ENCODE measurements around the gene SLC11A1.

SLC11A1 gene

DNA sequence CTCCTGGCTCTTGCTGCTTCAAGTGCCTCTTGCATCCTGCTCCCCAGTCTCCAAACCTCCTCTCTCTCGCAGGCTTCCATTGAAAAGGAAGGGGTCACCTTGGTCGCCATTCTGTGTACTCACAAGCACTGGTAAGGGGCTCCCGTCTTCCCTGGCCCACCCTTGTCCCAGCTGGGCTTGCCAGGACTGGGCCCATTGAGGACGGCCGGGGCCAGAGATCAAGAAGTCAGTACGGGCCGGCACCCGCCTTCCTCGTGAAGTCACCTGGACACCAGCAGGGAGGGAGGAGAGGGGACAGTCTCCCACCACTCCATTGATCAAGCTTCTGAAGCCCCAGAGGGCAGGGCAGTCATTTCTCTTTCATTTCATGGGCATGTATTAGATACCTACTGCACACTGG lies 41.4 kb upstream of the SLC11A1 start:
- WGBS (ENCODE audit: extremely low coverage, insufficient coverage, insufficient read length) = no CpG with 5 or more reads among the region's 9 CpGs
- no peaks in the 10 kb centered on the region for H3K9me3 ChIP-seq (ENCODE audit: insufficient read depth, low read depth, low read length)

DNA sequence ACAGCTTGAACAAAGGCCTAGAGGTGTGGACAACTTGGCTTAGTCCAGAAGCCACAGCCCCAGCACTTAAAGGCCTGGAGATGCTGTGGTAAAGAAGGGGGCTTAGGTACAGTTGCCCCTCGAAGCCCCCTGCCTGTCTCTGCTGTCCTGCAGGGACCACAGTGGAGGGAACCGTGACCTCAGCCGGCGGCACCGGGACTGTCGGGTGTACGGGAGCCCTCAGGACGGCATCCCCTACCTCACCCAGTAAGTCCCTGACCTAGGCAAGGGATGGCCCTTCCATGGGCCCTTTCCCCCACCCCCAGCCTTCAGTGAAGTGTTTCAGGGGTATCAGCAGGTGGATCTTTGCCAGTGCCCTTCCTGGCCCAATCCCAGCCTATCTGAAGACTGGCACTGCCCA lies 40.7 kb upstream of the SLC11A1 start:
- no peak overlapping the region for H3K4ac ChIP-seq (ENCODE audit: low read depth, low read length)
- H3K9me3 ChIP-seq (ENCODE audit: insufficient read depth, low read depth, low read length) = no peaks in the 10 kb centered on the region
- no peak overlapping the region for H3K14ac ChIP-seq (ENCODE audit: low read length)
- no peaks in the 10 kb centered on the region for H3K79me1 ChIP-seq (ENCODE audit: low read length)
- no peaks in the 10 kb centered on the region for H3K79me2 ChIP-seq (ENCODE audit: control insufficient read depth, insufficient read depth, low read length, poor library complexity)
- no peak overlapping the region for H2BK5ac ChIP-seq (ENCODE audit: low read depth, low read length, poor library complexity)
- no peak overlapping the region for H3K18ac ChIP-seq (ENCODE audit: low read length)
- H2BK12ac ChIP-seq (ENCODE audit: low read length) = no peak overlapping the region
- H3K4me2 ChIP-seq (ENCODE audit: low read length) = no peak overlapping the region
- H3K27me3 ChIP-seq (ENCODE audit: insufficient read depth, low read length) = no peaks in the 10 kb centered on the region
- no peak overlapping the region for H3K27ac ChIP-seq (ENCODE audit: low read depth, low read length)
- H4K91ac ChIP-seq (ENCODE audit: low read depth, low read length) = no peak overlapping the region
- no peak overlapping the region for H2AK5ac ChIP-seq (ENCODE audit: low read length)
- peaks cover 7 to 9% of the 10 kb centered on the region in 2 experiments for H3K36me3 ChIP-seq (ENCODE audit: control insufficient read depth in 1 of 2, insufficient read depth in 2 of 2, low read length in 2 of 2)
- H3K9ac ChIP-seq (ENCODE audit: low read length) = no peak overlapping the region
- H3K4me1 ChIP-seq (ENCODE audit: control insufficient read depth in 1 of 2, insufficient read depth in 2 of 2, low read length in 2 of 2) = peaks cover 0 to 3% of the 10 kb centered on the region in 2 experiments
- no CpG with 5 or more reads among the region's 8 CpGs for WGBS (ENCODE audit: extremely low coverage, insufficient coverage, insufficient read length)
- H4K12ac ChIP-seq (ENCODE audit: low read depth, low read length) = no peak overlapping the region
- H2AFZ ChIP-seq (ENCODE audit: insufficient read depth, low read length, poor library complexity) = no peak overlapping the region
- H3K23ac ChIP-seq (ENCODE audit: low read length) = no peak overlapping the region
- H3K4me3 ChIP-seq (ENCODE audit: low read depth, low read length) = no peak overlapping the region
- no peak for DNase-seq
- no peak overlapping the region for H4K8ac ChIP-seq (ENCODE audit: low read depth, low read length)
- no peak overlapping the region for H2BK120ac ChIP-seq (ENCODE audit: insufficient read depth, low read length, poor library complexity)

More for the DNA sequence above, 41.4 kb upstream of the SLC11A1 start:
- Histone ChIP-seq H3K79me1 (ENCODE audit: low read length) (no peaks in the 10 kb centered on the region), H3K4me2 (ENCODE audit: low read length) (no peak overlapping the region), H2BK12ac (ENCODE audit: low read length) (no peak overlapping the region), H2AK5ac (ENCODE audit: low read length) (no peak overlapping the region), H3K27me3 (ENCODE audit: insufficient read depth, low read length) (no peaks in the 10 kb centered on the region), H3K18ac (ENCODE audit: low read length) (no peak overlapping the region), H3K27ac (ENCODE audit: low read depth, low read length) (no peak overlapping the region), H3K4me3 (ENCODE audit: low read depth, low read length) (no peak overlapping the region), H2AFZ (ENCODE audit: insufficient read depth, low read length, poor library complexity) (no peak overlapping the region), H4K91ac (ENCODE audit: low read depth, low read length) (no peak overlapping the region), H3K14ac (ENCODE audit: low read length) (no peak overlapping the region), H2BK120ac (ENCODE audit: insufficient read depth, low read length, poor library complexity) (no peak overlapping the region), H3K23ac (ENCODE audit: low read length) (no peak overlapping the region), H3K4ac (ENCODE audit: low read depth, low read length) (no peak overlapping the region), H2BK5ac (ENCODE audit: low read depth, low read length, poor library complexity) (no peak overlapping the region), H3K36me3 (ENCODE audit: control insufficient read depth in 1 of 2, insufficient read depth in 2 of 2, low read length in 2 of 2) (peaks cover 5 to 9% of the 10 kb centered on the region in 2 experiments), H3K9ac (ENCODE audit: low read length) (no peak overlapping the region), H3K4me1 (ENCODE audit: control insufficient read depth in 1 of 2, insufficient read depth in 2 of 2, low read length in 2 of 2) (peaks cover 0 to 3% of the 10 kb centered on the region in 2 experiments), H4K12ac (ENCODE audit: low read depth, low read length) (no peak overlapping the region), H4K8ac (ENCODE audit: low read depth, low read length) (no peak overlapping the region), H3K79me2 (ENCODE audit: control insufficient read depth, insufficient read depth, low read length, poor library complexity) (no peaks in the 10 kb centered on the region)
- DNase-seq = no peak

DNA sequence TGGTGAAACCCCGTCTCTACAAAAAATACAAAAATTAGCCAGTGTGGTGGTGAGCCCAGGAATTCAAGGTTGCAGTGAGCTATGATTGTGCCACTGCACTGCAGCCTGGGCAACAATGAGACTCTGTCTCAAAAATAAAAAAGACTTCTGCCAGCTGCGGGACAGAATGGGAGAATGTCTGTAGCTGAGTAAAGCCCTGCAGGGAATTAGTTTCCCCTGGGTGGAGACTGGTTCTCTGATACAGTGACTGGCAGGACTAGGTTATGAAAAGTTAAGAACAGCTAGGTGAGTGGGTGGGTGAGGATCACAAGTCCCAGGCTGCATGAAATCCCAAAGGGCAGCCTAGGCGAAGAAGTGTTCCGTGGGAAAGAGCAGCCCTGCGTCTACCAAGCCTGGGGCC lies 39.2 kb upstream of the SLC11A1 start:
- Histone ChIP-seq H3K4me3 (ENCODE audit: low read depth, low read length) (no peak overlapping the region), H3K4me1 (ENCODE audit: control insufficient read depth in 1 of 2, insufficient read depth in 2 of 2, low read length in 2 of 2) (peaks cover 0 to 3% of the 10 kb centered on the region in 2 experiments), H4K12ac (ENCODE audit: low read depth, low read length) (no peak overlapping the region), H3K23ac (ENCODE audit: low read length) (no peak overlapping the region), H3K4ac (ENCODE audit: low read depth, low read length) (no peak overlapping the region), H3K27ac (ENCODE audit: low read depth, low read length) (no peak overlapping the region), H3K79me1 (ENCODE audit: low read length) (no peaks in the 10 kb centered on the region), H3K79me2 (ENCODE audit: control insufficient read depth, insufficient read depth, low read length, poor library complexity) (no peaks in the 10 kb centered on the region), H3K4me2 (ENCODE audit: low read length) (no peak overlapping the region), H2AFZ (ENCODE audit: insufficient read depth, low read length, poor library complexity) (no peak overlapping the region), H4K8ac (ENCODE audit: low read depth, low read length) (no peak overlapping the region), H2BK5ac (ENCODE audit: low read depth, low read length, poor library complexity) (no peak overlapping the region), H2AK5ac (ENCODE audit: low read length) (no peak overlapping the region), H4K91ac (ENCODE audit: low read depth, low read length) (no peak overlapping the region), H3K9me3 (ENCODE audit: insufficient read depth, low read depth, low read length) (no peaks in the 10 kb centered on the region), H2BK12ac (ENCODE audit: low read length) (no peak overlapping the region), H3K27me3 (ENCODE audit: insufficient read depth, low read length) (no peaks in the 10 kb centered on the region), H3K18ac (ENCODE audit: low read length) (no peak overlapping the region), H3K36me3 (ENCODE audit: control insufficient read depth in 1 of 2, insufficient read depth in 2 of 2, low read length in 2 of 2) (peaks cover 7 to 9% of the 10 kb centered on the region in 2 experiments), H2BK120ac (ENCODE audit: insufficient read depth, low read length, poor library complexity) (no peak overlapping the region), H3K9ac (ENCODE audit: low read length) (no peak overlapping the region), H3K14ac (ENCODE audit: low read length) (no peak overlapping the region)
- DNase-seq = no peak
- no CpG with 5 or more reads among the region's 5 CpGs for WGBS (ENCODE audit: extremely low coverage, insufficient coverage, insufficient read length)

DNA sequence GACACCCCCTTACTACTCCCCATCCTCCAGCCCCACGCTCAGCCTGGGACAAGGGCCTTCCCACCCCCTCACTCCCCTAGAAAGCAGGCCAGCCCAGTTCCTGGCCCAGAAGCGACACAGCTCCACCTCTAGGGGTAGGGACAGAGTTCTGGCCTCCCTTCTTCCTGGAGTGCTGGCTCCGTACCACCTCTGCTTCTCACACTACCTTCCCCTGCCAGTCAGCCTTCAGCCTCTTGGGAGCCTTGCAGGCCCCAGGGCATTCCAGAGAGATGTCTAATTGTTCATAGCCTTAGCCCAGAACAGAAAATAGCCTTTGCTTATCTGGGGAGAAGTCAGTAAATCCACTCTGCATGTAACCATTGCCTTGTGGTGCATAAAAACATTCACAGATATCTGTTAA lies 38.5 kb upstream of the SLC11A1 start:
- no peak overlapping the region for H3K23ac ChIP-seq (ENCODE audit: low read length)
- no peak overlapping the region for H2BK12ac ChIP-seq (ENCODE audit: low read length)
- no peak overlapping the region for H4K12ac ChIP-seq (ENCODE audit: low read depth, low read length)
- no peak overlapping the region for H3K27ac ChIP-seq (ENCODE audit: low read depth, low read length)
- no peak overlapping the region for H4K91ac ChIP-seq (ENCODE audit: low read depth, low read length)
- no peak overlapping the region for H3K18ac ChIP-seq (ENCODE audit: low read length)
- no peak overlapping the region for H4K8ac ChIP-seq (ENCODE audit: low read depth, low read length)
- H3K79me2 ChIP-seq (ENCODE audit: control insufficient read depth, insufficient read depth, low read length, poor library complexity) = no peaks in the 10 kb centered on the region
- H3K14ac ChIP-seq (ENCODE audit: low read length) = no peak overlapping the region
- H3K4ac ChIP-seq (ENCODE audit: low read depth, low read length) = no peak overlapping the region
- no peak overlapping the region for H2AK5ac ChIP-seq (ENCODE audit: low read length)
- H3K27me3 ChIP-seq (ENCODE audit: insufficient read depth, low read length) = no peaks in the 10 kb centered on the region
- H3K79me1 ChIP-seq (ENCODE audit: low read length) = no peaks in the 10 kb centered on the region
- WGBS (ENCODE audit: extremely low coverage, insufficient coverage, insufficient read length) = no CpG with 5 or more reads among the region's 3 CpGs
- H2AFZ ChIP-seq (ENCODE audit: insufficient read depth, low read length, poor library complexity) = no peak overlapping the region
- H2BK5ac ChIP-seq (ENCODE audit: low read depth, low read length, poor library complexity) = no peak overlapping the region
- peaks cover 0 to 3% of the 10 kb centered on the region in 2 experiments for H3K4me1 ChIP-seq (ENCODE audit: control insufficient read depth in 1 of 2, insufficient read depth in 2 of 2, low read length in 2 of 2)
- H3K9ac ChIP-seq (ENCODE audit: low read length) = no peak overlapping the region
- H2BK120ac ChIP-seq (ENCODE audit: insufficient read depth, low read length, poor library complexity) = no peak overlapping the region
- no peak for DNase-seq
- H3K4me2 ChIP-seq (ENCODE audit: low read length) = no peak overlapping the region
- peaks cover 7 to 9% of the 10 kb centered on the region in 2 experiments for H3K36me3 ChIP-seq (ENCODE audit: control insufficient read depth in 1 of 2, insufficient read depth in 2 of 2, low read length in 2 of 2)
- H3K4me3 ChIP-seq (ENCODE audit: low read depth, low read length) = no peak overlapping the region
- H3K9me3 ChIP-seq (ENCODE audit: insufficient read depth, low read depth, low read length) = no peaks in the 10 kb centered on the region
